GM18517 (cell line): Measurements from ENCODE around the gene FBXO31.
"Not testable (repeated sequence)": the region's sequence is repeated elsewhere in the genome, so short reads cannot be mapped to it uniquely, and the experiment has no call there.

ENCODE experiments used
- ATAC-seq: cut with Tn5 transposase; IDR thresholded peaks from one replicate; pipeline ENCODE4 v1.9.1; 2021; ENCODE audit warnings: mild to moderate bottlenecking, moderate library complexity; ENCODE audit not compliant: unreplicated experiment

FBXO31 gene

GRCh38 chr16:87344931-87345631, 38.5 kb downstream of the FBXO31 start:
- ATAC-seq: no peak

- ATAC-seq: no peak
These were observed 39.2 kb downstream of the FBXO31 start for GRCh38 chr16:87344165-87344930.

GRCh38 chr16:87343753-87344050, 39.9 kb downstream of the FBXO31 start:
- no peak for ATAC-seq

GRCh38 chr16:87342978-87343752, 40.4 kb downstream of the FBXO31 start:
- ATAC-seq: no peak

- no peak for ATAC-seq
These were observed 41.1 kb downstream of the FBXO31 start for GRCh38 chr16:87342504-87342903.

GRCh38 chr16:87340198-87340597, 43.4 kb downstream of the FBXO31 start:
- ATAC-seq: no peak

- ATAC-seq: not testable (repeated sequence)
These were observed 43.9 kb downstream of the FBXO31 start for GRCh38 chr16:87339724-87340105.

GRCh38 chr16:87339086-87339723, 44.4 kb downstream of the FBXO31 start:
- no peak for ATAC-seq

GRCh38 chr16:87338155-87338765, 45.3 kb downstream of the FBXO31 start:
- ATAC-seq: no peak

GRCh38 chr16:87337262-87337771, 46.3 kb downstream of the FBXO31 start:
- ATAC-seq: no peak

GRCh38 chr16:87336434-87337240, 46.9 kb downstream of the FBXO31 start:
- no peak for ATAC-seq

- ATAC-seq: no peak
These were observed 47.7 kb downstream of the FBXO31 start for GRCh38 chr16:87335625-87336433.

GRCh38 chr16:87334651-87335624, 48.6 kb downstream of the FBXO31 start:
- ATAC-seq: no peak

- ATAC-seq: no peak
These were observed 49.8 kb downstream of the FBXO31 start for GRCh38 chr16:87333581-87334331.

- ATAC-seq: no peak
These were observed 50.5 kb downstream of the FBXO31 start for GRCh38 chr16:87333101-87333500.

- no peak for ATAC-seq
These were observed 51.4 kb downstream of the FBXO31 start for GRCh38 chr16:87332150-87332549.

- ATAC-seq: no peak
These were observed 52.3 kb downstream of the FBXO31 start for GRCh38 chr16:87331241-87331801.
